GM21515 (cell line): ENCODE results near the gene JAG1.

Source experiments
- ATAC-seq: cut with Tn5 transposase; IDR thresholded peaks from one replicate; pipeline ENCODE4 v1.9.1; 2021; ENCODE audit not compliant: unreplicated experiment

JAG1 gene

GRCh38 chr20:10699941-10700340, 26.1 kb upstream of the JAG1 start:
- ATAC-seq = no peak

- ATAC-seq = no peak
These were observed 25.7 kb upstream of the JAG1 start for GRCh38 chr20:10699489-10699888.

GRCh38 chr20:10696650-10697049, 22.9 kb upstream of the JAG1 start:
- no peak for ATAC-seq

- ATAC-seq = no peak
These were observed 15.6 kb upstream of the JAG1 start for GRCh38 chr20:10689385-10689784.

GRCh38 chr20:10687895-10688294, 14.1 kb upstream of the JAG1 start:
- no peak for ATAC-seq

GRCh38 chr20:10686356-10687133, 12.7 kb upstream of the JAG1 start:
- ATAC-seq = no peak

- ATAC-seq = no peak
These were observed 9.7 kb upstream of the JAG1 start for GRCh38 chr20:10683537-10683936.

- ATAC-seq = no peak
These were observed 9.1 kb upstream of the JAG1 start for GRCh38 chr20:10682939-10683338.

- ATAC-seq = no peak
These were observed 7.7 kb upstream of the JAG1 start for GRCh38 chr20:10681494-10681893.

GRCh38 chr20:10680571-10680970, 6.8 kb upstream of the JAG1 start:
- no peak for ATAC-seq

GRCh38 chr20:10679269-10679668, 5.5 kb upstream of the JAG1 start:
- ATAC-seq = no peak

- ATAC-seq = no peak
These were observed 2.7 kb upstream of the JAG1 start for GRCh38 chr20:10676518-10676917.

GRCh38 chr20:10675450-10675848, 1.6 kb upstream of the JAG1 start:
- no peak for ATAC-seq

GRCh38 chr20:10674684-10675449, 1.1 kb upstream of the JAG1 start:
- peak; percentile 42 for ATAC-seq

- no peak for ATAC-seq
These were observed 490 bp downstream of the JAG1 start for GRCh38 chr20:10673176-10673841.

- no peak for ATAC-seq
These were observed 1.1 kb downstream of the JAG1 start for GRCh38 chr20:10672624-10673127.

- ATAC-seq = no peak
These were observed 1.7 kb downstream of the JAG1 start for GRCh38 chr20:10671919-10672623.

- ATAC-seq = peak; percentile 35
These were observed 2.4 kb downstream of the JAG1 start for GRCh38 chr20:10671221-10671918.

- ATAC-seq = peak; percentile 30
These were observed 3.1 kb downstream of the JAG1 start for GRCh38 chr20:10670501-10671220.
